ENCODE data around the gene RAB4B.
"Not testable (repeated sequence)": the region's sequence is repeated elsewhere in the genome, so short reads cannot be mapped to it uniquely, and the experiment has no call there.

RAB4B gene

DNA sequence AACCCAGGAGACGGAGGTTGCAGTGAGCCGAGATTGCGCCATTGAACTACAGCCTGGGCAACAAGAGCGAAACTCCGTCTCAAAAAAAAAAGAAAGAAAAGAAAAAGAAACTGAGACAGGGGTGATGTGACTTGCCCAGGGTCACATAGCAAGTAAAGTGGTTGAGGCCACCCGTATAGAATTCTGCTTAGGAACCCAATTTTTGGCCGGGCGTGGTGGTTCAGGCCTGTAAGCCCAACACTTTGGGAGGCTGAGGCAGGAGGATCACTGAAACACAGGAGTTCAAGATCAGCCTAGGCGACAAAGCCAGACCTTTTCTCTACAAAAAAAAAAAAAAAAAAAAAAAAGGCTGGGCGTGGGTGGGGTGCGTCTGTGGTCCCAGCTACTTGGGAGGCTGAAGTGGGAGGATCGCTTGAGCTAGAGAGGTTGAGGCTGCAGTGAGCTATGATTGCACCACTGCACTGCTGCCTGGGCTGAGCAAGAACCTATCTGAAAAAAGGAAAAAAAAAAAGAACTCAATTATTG lies 25.7 kb upstream of the RAB4B start:
- DNase-seq = no peak

DNA sequence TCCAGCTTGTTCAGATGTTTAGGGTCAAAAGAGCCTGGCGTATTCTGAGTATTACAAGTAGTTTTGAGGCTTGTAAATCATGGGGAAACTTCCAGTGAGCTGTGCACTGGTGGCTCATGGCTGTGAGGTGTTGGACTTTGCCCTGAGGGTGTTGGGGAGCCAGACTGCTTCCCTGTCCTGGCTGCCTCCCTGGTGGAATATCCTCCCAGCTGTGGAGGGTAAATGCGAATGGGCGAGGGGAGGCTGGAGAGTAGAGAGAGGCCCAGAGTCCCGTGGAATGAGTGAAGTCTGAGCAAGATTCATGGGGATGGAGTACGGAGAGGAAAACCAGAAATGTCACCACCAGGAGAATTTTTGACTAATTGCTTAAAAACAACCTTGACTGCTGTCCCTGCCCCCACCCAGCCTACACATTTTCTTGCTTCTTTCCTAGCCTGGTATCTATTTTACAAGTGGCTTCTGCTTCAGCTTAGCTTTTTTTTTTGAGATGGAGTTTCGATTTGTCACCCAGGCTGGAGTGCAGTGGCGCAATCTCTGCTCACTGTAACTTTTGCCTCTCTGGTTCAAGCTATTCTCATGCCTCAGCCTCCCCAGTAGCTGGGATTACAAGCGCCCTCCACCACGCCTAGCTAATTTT lies 23.3 kb upstream of the RAB4B start:
- no peak for DNase-seq

DNA sequence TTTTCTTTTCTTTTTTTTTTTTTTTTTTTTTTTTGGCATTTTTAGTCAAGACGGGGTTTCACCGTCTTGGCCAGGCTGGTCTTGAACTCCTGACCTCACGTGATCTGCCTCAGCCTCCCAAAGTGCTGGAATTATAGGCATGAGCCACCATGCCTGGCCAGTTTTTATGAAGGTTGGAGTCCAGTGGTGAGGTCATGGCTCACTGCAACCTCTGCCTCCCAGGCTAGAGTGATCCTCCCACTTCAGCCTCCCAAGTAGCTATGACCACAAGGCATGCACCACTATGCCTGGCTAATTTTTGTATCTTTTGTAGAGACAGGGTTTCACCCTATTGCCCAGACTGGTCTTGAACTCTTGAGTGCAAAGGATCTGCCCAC lies 22.8 kb upstream of the RAB4B start:
- DNase-seq = no peak

DNA sequence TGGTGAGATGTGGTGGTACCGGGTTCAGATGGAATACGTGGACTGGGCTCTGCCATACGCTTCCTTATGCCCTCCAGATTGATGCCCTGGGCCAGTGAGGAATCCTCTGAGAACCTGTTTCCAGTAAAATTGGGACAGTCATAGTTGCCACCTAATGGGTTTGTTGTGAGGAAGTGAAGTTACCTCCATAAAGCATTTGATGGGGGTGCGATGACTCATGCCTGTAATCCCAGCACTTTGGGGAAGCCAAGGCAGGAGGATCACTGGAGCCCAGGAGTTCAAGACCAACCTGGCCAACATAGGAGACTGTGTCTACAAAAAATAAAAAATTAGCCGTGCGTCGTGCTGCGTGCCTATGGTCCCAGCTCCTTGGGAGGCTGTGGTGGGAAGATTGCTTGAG lies 22.3 kb upstream of the RAB4B start:
- no peak for DNase-seq

DNA sequence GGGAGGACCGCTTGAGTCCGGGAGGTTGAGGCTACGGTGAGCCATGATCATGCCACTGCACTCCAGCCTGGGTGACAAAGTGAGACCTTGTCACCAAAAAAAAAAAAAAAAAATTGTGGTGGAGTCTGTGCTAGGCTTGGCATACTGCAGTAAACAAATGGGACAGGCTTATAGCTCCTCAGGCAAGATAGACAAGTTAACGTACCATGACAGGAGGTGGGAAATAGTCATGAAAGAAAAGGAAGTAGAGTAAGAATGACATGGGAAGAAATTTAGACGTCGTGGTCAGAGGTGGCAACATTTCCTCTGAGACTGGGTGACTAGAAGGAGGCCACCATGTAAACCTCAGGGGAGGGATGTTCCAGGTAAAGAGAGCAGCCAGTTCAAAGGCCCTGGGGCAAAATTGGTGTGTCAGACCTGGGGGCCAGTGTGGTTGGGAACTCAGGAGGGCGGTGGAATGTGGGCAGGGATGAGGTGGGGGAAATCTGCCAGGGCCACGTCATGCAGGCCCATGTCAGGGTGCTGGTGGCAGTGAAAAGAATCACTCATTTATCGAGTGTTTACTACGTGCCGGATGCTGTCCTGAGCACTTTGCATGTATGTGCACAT lies 21.4 kb upstream of the RAB4B start:
- no peak for DNase-seq

DNA sequence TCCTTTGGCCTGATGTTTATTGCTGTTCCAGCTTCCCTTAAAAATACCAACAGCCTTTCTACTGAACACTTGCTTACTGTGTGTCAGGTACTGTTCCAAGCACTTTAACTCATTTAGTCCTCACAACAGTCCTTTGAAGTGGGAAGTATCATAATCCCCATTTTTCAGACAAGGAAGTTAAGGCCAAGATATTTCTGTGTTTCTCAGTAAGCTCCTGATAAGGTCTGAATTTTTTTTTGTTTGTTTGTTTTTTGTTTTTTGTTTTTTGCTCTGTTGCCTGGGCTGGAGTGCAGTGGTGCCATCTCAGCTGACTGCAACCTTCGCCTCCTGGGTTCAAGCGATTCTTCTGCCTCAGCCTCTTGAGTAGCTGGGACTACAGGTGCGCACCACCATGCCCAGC lies 19.6 kb upstream of the RAB4B start:
- DNase-seq = no peak

DNA sequence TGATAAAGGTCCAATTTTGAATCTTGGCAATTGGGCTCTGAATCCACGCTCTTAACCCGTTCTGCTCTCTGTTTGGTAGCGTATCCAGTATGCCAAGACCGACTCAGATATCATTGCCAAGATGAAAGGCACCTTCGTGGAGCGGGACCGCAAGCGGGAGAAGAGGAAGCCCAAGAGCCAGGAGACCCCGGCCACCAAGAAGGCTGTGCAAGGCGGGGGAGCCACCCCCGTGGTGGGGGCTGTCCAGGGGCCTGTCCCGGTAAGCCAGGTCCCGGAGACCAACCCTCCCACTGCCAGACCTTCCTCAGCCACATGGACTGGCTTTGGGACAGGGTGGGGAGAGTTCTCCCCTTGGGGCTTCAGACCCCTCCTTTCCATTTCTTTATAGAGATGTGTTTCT lies 18.7 kb upstream of the RAB4B start:
- no peak for DNase-seq

DNA sequence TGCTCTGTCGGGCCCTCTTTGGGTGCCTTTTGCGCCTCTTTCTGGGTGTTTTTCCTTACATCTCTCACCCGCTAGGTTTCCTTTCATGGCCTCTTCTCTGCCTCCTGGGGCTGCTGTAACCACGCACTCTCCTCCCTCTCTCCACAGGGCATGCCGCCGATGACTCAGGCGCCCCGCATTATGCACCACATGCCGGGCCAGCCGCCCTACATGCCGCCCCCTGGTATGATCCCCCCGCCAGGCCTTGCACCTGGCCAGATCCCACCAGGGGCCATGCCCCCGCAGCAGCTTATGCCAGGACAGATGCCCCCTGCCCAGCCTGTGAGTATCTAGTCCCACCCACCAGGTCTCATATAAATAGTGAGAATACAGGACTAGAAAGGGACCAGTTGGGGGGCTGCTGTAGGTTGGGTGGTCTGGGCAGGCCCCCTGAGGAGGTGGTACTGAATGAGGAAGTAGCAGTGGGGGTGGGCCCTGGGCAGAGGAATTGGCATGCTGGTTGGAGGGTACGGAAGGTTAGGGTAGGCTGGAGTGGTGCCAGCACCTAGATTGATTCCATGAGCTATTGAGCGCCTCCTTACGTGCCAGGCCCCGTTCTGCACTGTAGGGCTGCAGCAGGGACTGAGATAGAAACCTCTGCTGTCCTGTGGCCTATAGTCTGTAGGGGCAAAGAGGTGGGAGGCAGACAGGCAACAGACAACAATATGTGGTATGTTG lies 15.1 kb upstream of the RAB4B start:
- DNase-seq = no peak

DNA sequence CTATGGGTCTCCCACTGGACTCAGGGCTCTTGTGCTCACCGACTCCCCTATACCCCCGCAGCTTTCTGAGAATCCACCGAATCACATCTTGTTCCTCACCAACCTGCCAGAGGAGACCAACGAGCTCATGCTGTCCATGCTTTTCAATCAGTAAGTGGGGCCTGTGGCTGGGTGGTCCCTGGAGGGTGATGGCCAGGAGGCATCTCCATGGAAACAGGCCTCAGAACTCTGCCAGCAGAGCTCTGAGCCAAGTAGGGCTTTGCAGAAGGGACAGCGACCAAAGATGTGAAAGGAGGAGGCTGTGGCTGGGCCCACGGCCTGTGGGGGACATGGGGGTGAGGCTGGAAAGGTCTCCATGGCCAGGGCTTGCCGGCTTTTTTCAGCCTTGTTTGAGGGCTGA lies 14.5 kb upstream of the RAB4B start:
- DNase-seq = no peak

DNA sequence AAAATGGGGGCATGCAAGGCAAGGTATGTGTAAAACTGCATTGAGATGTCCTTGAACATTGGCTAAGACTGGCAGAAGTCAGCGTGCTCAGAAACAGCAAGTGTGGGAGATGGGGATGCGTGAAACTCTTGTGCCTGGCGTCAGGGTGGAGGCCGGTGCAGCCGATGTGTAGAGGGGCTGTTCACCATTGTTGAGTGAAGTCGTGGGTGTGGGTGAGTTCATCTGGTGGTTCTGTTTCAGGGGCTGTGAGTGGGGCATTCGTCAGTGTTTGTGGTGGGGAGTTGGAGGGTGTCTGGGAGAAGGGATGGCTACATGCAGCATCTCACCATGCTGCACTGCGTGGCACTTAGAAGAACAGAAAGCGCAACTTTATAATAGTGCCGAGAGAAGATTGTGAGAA lies 14.1 kb upstream of the RAB4B start:
- no peak for DNase-seq

DNA sequence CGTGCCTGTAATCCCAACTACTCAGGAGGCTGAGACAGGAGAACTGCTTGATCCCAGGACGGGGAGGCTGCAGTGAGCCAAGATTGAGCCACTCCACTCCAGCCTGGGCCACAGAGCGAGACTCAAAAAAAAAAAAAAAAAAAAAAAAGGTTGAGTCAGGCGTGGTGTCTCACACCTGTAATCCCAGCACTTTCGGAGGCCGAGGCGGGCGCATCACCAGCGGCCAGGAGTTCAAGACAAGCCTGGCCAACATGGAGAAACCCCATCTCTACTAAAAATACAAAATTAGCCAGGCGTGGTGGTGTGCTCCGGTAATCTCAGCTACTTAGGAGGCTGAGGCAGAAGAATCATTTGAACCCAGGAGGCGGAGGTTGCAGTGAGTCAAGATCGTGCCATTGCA lies 11.7 kb upstream of the RAB4B start:
- not testable (repeated sequence) for DNase-seq

DNA sequence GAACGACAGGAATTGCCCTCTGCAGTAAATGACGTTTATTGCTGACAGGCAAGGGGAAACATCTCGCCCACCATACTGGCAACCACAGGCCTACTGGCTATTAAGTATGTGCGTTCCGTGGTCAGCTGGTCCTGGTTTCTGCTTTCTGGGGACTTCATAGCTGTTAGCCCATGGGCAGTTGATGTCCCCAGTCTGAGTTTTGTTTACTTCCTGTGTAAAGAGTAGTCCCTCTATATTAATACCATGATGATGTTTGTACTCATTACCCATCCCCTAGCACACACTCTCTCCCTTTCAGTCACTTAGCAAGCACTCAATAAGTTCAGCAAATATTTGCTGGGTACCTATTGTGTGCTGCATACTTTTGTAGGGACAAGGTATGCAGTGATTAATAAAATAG lies 9.2 kb upstream of the RAB4B start:
- DNase-seq = no peak

DNA sequence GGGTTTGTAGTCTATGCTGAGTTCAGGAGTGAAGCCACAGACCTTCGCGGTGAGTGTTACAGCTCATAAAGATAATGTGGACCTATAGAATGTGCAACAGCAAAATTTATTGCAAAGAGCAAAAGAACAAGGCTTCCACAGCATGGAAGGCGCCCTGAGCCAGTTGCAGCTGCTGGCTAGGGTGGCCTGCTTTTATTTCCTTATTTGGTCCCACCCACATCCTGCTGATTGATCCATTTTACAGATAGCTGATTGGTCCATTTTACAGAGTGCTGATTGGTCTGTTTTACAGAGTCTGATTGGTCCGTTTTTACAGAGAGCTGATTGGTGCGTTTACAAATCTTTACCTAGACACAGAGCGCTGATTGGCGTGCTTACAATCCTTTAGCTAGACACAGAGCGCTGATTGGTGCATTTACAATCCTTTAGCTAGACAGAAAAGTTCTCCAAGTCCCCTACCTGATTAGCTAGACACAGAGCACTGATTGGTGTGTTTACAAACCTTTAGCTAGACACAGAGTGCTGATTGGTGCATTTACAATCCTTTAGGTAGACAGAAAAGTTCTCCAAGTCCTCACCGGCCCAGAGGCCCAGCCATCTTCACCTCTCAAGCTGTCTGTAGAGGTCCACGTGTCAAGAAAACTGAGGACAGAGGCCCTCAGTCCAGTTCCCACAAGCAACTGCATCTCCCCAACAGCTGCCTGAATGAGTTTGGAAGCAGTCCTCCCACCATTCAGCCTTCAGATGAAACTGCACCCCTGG lies 6.8 kb upstream of the RAB4B start:
- not testable (repeated sequence) for DNase-seq

DNA sequence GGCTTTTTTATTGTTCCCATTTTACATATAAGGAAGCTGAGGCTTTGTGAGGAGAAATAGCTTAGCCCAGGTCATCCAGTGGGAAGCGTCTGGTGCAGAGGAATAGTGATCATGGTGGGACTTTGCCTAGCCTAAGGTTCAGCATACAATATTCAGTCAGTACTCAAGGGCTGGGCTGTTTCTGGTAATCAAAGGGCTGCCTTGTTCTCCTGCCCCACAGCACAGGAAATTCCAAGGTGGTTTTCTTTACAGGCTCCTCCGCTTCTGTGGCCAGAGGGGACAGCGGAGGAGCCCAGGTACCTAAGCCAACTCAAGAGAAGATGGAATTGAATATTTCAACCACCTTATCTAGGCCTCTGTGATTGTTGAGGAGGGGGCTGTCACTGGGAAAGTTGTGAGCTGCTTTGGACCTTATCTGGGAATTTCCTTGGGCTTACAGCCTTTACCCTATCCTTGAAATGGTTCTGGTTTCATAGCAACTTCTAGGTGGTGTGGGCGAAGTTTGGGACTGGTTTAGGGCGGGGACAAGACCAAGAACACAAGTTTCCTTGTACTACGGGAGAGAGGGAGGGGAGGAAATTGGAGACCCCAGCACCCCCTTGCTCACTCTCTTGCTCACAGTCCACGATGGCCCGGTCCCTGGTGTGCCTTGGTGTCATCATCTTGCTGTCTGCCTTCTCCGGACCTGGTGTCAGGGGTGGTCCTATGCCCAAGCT lies 3.0 kb upstream of the RAB4B start, which contains the start of gene MIA:
Gene MIA (plus strand): TSS at position 606 of the 716 bp plus-strand sequence. CDS start 22 bp downstream, at position 628.
- no peak for DNase-seq

DNA sequence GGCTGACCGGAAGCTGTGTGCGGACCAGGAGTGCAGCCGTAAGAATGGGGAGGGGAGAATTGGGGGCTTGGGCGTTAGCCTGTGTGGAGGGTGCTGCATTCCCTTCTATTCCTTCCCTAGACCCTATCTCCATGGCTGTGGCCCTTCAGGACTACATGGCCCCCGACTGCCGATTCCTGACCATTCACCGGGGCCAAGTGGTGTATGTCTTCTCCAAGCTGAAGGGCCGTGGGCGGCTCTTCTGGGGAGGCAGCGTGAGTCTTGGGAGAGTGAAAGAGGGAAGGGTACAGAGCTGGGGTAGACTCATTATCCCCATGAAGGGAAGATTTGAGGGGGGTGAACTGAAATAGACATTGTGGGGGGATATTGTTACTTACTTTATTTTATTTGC lies 2.4 kb upstream of the RAB4B start:
- DNase-seq = no peak

DNA sequence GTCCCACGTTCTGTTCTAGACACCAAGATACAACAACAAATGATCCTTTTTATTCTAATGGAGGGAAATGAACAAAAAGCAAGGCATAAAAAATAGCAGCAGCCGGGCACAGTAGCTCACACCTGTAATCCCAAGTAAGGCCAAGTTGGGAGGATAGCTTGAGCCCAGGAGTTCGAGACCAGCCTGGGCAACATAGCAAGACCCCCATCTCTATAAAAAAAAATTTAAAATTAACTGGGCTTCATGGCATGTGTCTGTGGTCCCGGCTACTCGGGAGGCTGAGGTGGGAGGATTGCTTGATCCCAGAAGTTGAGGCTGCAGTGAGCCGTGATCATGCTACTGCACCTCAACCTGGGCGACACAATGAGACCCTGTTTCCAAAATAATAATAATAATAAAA lies 1.7 kb upstream of the RAB4B start:
- no peak for DNase-seq

DNA sequence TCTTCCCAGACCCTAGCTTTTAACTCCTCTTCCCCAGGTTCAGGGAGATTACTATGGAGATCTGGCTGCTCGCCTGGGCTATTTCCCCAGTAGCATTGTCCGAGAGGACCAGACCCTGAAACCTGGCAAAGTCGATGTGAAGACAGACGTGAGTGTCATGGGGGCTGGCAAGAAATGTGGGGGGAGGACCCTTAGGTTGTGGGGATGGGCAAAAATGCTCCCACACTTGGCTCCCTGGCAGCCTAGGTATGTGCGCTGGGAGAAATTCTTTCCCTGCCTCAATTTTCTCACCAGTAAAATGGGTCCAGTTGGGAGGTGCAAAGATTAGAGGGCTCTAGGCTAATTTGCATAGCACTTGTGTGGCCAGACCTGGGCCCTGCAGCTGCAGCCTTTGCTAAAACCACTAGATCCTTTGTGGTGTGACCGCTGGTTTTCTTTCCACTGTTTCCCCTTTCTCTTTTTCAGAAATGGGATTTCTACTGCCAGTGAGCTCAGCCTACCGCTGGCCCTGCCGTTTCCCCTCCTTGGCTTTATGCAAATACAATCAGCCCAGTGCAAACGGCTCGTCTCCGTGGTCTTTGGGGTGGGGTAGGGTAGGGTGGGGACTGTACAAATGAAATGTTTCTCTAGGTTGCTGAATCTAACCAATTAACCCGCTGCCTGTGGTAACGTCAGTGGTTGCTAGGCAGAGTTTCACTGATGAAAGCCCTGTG lies 959 bp upstream of the RAB4B start:
- peak; percentile 62 for DNase-seq

DNA sequence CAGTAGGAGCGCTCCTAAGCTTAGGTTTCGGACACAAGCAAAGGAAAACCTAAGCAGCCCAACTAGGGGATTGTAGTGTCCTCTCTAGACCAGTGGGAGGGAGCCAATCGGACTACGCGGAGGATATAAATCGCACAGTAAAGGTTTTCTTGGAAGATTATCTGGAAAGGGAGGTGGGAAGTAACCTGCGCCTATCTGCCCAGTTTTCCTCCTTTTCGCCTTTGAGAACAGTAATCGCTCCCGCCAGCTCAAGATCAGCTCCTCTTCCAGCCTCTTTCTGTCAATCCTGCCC lies 456 bp upstream of the RAB4B start:
- DNase-seq = no peak

DNA sequence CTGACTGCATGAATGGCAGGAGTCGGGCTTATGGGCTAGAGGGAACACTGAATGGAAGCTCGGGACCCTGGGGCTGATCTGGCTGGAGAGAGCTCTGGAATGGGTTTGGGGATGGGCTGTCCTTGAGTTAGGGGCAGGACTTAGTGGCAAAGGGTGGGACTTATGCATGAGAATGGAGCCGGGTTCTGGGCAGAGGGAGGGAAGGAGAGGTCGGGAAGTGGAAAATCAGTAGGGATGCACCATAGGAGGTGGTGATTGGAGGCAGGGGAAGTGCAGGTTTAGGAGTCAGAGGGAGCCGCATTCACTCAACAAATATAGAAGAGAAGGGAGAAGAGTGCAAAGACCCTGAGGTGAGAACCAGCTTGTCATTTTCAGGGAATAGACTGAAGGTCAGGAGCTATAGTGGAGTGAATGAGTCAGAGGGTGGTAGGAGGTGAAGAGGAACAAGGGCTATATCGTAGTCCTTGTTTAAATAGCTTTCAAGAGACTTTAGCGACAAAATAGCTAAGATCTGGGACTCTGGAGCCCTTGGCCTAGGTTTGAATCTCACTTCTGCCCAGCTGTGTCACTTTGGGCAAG lies 748 bp downstream of the RAB4B start:
- DNase-seq = peak; percentile 81

DNA sequence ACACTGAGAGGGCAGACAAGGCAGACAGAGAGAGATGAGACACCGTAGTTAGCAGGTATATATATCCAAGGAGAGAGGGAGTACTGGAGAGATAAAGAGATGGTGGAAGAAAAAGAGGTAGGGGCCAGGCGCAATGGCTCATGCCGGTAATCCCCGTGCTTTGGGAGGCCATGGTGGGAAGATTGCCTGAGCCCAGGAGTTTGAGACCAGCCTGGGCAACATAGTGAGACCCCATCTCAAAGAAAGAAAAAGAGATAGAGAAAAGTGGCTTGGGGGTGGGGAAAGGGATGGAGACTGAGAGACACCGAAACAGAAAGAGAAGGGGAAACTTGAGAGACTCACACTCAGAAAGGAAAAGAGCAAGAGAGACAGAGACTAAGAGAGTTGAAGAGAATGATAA lies 2.5 kb downstream of the RAB4B start:
- DNase-seq = no peak

DNA sequence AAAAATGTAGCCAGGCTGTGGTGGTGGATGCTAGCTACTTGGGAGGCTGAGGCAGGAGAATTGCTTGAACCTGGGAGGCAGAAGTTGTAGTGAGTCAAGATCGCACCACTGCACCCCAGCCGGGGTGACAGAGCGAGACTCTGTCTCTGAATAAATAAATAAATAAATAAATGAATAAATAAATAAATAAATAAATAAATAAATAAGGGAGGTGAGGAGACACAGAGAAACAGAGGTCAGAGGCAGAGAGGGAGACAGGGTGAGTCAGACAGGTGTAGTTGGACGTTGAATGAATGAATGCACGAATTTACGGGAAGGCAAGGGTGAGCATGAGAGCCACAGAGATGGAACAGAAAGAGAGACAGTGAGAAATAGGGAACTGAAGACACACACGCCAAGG lies 3.1 kb downstream of the RAB4B start:
- no peak for DNase-seq

DNA sequence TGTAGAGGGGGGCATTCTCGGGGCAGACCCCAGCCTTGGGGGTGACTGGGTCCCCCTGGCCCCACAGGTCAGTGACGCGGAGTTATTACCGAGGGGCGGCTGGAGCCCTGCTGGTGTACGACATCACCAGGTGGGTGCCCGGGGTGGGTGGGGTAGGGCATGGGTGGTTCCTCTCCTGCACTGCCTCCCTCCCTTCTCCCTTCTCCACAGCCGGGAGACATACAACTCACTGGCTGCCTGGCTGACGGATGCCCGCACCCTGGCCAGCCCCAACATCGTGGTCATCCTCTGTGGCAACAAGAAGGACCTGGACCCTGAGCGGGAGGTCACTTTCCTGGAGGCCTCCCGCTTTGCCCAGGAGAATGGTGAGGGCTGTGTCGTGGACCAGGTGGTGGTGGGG lies 5.7 kb downstream of the RAB4B start:
- no peak for DNase-seq
